Activated B cell treated with CpG ODN at 0.5 μM for 24 hours (primary cell): ENCODE data around the gene SESN2. TPM values are rescaled to one million over a fixed set of nuclear protein-coding genes. Genes with fewer than 3 reads are reported as not detected.

Experiments used
- ATAC-seq: fragments of 200-7000 bp; cut with Tn5 transposase; one replicate; pipeline ENCODE4 v1.10.0; 2021; ENCODE audit warnings: low read depth, mild to moderate bottlenecking, moderate library complexity
- CTCF ChIA-PET: fragments of 350-600 bp; sonication (Branson Sonifier 250); formaldehyde crosslinking; loops from one replicate; lab custom pipeline; 2021; ENCODE audit warnings: antibody characterized with exemption; lab: Charles Lee
- POLR2A ChIA-PET: fragments of 350-600 bp; sonication (Branson Sonifier 250); formaldehyde crosslinking; loops from one replicate; lab custom pipeline; 2021; ENCODE audit warnings: antibody characterized with exemption; lab: Charles Lee
- DNase-seq: peaks from one replicate; pipeline ENCODE4 v3.0.0; 2022
- H3K27ac Mint-ChIP-seq: one replicate; pipeline ENCODE4 v1.8.0; 2020; ENCODE audit warnings: mixed read lengths
- H3K27me3 Mint-ChIP-seq: one replicate; pipeline ENCODE4 v1.8.0; 2021; ENCODE audit warnings: mixed read lengths
- H3K36me3 Mint-ChIP-seq: one replicate; pipeline ENCODE4 v1.8.0; 2021; ENCODE audit warnings: low read depth, mixed read lengths
- H3K4me1 Mint-ChIP-seq: one replicate; pipeline ENCODE4 v1.8.0; 2021; ENCODE audit warnings: mixed read lengths
- H3K4me3 Mint-ChIP-seq: one replicate; pipeline ENCODE4 v1.8.0; 2020; ENCODE audit warnings: mild to moderate bottlenecking, mixed read lengths
- H3K9me3 Mint-ChIP-seq: one replicate; pipeline ENCODE4 v1.8.0; 2020; ENCODE audit warnings: mixed read lengths
- intact Hi-C: fragments of 100-400 bp; cut with micrococcal nuclease; formaldehyde crosslinking; loops from one replicate; pipeline ENCODE4 v1.15.1; 2024
- total RNA-seq: library from RNA; stranded (reverse); gene quantifications from 2 replicates; pipeline ENCODE4 v1.2.3, GENCODE V29; 2022
- TF ChIP-seq, protein P1 (sequence below): fragments of 200-600 bp; IDR thresholded peaks from one replicate; pipeline ENCODE4 v1.8.0; 2022; ENCODE audit warnings: antibody characterized with exemption, mild to moderate bottlenecking

SESN2 gene
- total RNA-seq, 1 donor from 2014 or later: 19.8 TPM

DNA sequence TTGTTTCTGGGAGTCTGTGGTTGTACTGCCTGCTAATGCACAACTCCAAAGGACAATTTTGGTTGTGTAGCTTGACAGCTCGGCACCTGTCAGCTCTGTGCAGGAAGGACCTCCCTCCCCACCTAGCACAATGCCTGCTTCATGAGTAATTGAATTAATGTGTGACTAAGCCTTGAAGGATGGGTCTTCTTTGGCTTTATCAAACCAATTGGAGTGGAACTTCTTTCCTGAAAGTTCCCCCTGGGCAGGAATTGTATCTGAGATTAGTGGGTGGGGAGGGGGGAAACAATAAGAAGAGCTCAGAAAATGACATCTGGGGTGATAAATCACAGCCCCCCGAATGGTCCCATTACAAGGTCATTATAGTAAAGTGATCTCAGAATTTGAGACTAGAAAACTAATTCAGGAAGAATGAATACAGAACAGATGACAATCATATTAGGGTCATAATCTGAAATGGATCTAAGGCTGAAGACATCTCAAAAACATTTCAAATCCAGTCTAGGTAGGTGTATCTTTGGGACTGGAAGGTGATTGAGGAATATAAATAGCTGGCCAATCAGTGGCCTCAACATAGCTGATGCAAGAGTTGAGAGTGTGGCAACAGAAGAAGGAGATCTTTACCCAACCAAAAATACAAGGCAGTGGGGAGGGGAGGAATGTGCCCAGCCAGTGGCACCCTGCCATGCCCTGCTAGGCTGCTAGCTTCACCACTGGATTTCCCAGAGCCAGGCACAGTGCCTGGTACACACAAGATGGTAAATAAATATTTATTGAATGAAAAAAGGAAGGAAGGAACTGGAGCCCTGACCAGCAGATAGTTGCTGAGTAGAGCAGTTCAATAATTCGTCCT lies 10.1 kb upstream of the SESN2 start:
- H3K27ac Mint-ChIP-seq: peak overlapping the region; percentile 99
- no peak for DNase-seq
- intact Hi-C loops: loop anchor here (2.0 to 5.0 kb wide), 8 partner anchors 160 to 933 kb away; partner anchors contain the start of genes GMEB1, SRSF4, STX12 and TAF12
- TF ChIP-seq, protein P1, sequence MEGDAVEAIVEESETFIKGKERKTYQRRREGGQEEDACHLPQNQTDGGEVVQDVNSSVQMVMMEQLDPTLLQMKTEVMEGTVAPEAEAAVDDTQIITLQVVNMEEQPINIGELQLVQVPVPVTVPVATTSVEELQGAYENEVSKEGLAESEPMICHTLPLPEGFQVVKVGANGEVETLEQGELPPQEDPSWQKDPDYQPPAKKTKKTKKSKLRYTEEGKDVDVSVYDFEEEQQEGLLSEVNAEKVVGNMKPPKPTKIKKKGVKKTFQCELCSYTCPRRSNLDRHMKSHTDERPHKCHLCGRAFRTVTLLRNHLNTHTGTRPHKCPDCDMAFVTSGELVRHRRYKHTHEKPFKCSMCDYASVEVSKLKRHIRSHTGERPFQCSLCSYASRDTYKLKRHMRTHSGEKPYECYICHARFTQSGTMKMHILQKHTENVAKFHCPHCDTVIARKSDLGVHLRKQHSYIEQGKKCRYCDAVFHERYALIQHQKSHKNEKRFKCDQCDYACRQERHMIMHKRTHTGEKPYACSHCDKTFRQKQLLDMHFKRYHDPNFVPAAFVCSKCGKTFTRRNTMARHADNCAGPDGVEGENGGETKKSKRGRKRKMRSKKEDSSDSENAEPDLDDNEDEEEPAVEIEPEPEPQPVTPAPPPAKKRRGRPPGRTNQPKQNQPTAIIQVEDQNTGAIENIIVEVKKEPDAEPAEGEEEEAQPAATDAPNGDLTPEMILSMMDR: no peak
- H3K4me1 Mint-ChIP-seq: peaks cover 51% of the 10 kb centered on the region
- CTCF ChIA-PET: interaction anchor here (0.6 to 3.2 kb wide), 20 partner anchors 9 to 628 kb away, joined by 3 to 20 read pairs (median 5); partner anchors contain the start of genes ATP5IF1 and MED18
- ATAC-seq: no peak
- H3K4me3 Mint-ChIP-seq: peak overlapping the region; percentile 72
- H3K9me3 Mint-ChIP-seq: no peaks in the 10 kb centered on the region
- peaks cover 5% of the 10 kb centered on the region for H3K36me3 Mint-ChIP-seq
- H3K27me3 Mint-ChIP-seq: no peaks in the 10 kb centered on the region
- POLR2A ChIA-PET: interaction anchor here (0.5 to 7.9 kb wide), 18 partner anchors 10 to 487 kb away, joined by 3 to 171 read pairs (median 4); partner anchors contain the start of genes ATP5IF1, DNAJC8, EYA3 and MED18

DNA sequence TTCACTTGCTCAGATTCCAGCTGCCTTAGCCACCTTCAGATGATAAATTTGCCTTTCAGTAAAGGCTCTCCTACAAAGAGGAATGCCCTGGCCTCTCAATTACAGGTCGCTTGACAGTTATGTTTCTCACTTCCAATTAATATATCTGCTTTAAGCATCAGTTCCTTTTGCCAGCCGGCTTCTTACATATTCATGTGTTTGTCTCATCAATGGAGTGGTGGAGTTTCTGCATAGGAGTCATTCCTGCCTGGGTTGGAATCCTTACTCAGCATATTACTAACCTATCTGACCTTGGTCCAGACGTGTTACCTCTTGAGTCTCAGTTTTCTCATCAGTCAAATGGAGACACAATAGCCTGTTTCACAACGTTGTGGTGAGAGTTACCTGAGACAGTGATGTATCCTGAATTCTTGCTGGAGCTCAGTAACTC lies 9.4 kb upstream of the SESN2 start:
- H3K4me1 Mint-ChIP-seq: peaks cover 44% of the 10 kb centered on the region
- CTCF ChIA-PET: interaction anchor here (1.2 to 3.2 kb wide), 6 partner anchors 8 to 354 kb away, joined by 3 to 20 read pairs (median 14); partner anchors contain the start of gene MED18
- H3K27ac Mint-ChIP-seq: peak overlapping the region; percentile 99

DNA sequence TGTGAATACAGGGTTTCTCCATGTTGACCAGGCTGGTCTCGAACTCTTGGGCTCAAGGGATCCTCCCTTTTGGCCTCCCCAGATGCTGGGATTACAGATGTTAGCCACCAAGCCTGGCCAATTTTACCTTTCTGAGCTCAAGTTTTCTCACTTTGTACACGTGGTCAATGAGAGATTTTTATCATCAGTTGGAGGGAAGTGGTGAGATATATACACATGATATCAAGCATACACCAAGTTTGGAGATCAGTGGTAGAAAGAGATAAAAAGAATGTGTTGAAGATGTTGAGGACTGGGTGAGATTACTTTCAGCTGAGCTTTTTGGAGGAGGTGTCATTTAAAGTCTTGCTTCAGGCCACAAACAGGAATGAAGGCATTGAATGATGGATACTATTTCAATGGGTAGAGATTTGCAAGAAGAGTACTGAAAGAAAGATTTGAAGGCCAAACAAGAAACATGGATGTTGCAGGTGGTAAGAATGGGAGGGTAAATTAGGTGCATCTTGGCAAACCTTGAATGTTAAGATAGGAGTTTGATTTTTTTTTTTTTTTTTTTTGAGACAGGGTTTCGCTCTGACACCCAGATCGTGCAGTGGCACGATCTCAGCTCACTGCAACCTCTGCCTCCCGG lies 3.0 kb upstream of the SESN2 start:
- Mint-ChIP-seq H3K4me1 (peaks cover 21% of the 10 kb centered on the region), H3K4me3 (no peak overlapping the region), H3K27me3 (peaks cover 6% of the 10 kb centered on the region), H3K27ac (no peak overlapping the region), H3K36me3 (no peaks in the 10 kb centered on the region), H3K9me3 (no peaks in the 10 kb centered on the region)
- ChIA-PET CTCF (no interaction called here), POLR2A (interaction anchor here (0.7 to 1.4 kb wide), 4 partner anchors 9 to 88 kb away, joined by 3 to 9 read pairs (median 4); partner anchors contain the start of gene MED18)
- DNase-seq (no peak), ATAC-seq (no peak)
- intact Hi-C loops: no loop called here
- TF ChIP-seq, protein P1: no peak

More for the DNA sequence above, 9.4 kb upstream of the SESN2 start:
- no peak for ATAC-seq
- POLR2A ChIA-PET: interaction anchor here (0.9 to 7.9 kb wide), 8 partner anchors 10 to 331 kb away, joined by 3 to 171 read pairs (median 40); partner anchors contain the start of genes ATP5IF1, DNAJC8, MED18 and PHACTR4
- intact Hi-C loops: loop anchor here (2.0 to 5.0 kb wide), 8 partner anchors 159 to 932 kb away; partner anchors contain the start of genes GMEB1, SRSF4, STX12 and TAF12
- no peak for DNase-seq
- TF ChIP-seq, protein P1: no peak
- Mint-ChIP-seq H3K9me3 (no peaks in the 10 kb centered on the region), H3K4me3 (peak overlapping the region; percentile 33), H3K36me3 (peaks cover 5% of the 10 kb centered on the region), H3K27me3 (no peaks in the 10 kb centered on the region)

DNA sequence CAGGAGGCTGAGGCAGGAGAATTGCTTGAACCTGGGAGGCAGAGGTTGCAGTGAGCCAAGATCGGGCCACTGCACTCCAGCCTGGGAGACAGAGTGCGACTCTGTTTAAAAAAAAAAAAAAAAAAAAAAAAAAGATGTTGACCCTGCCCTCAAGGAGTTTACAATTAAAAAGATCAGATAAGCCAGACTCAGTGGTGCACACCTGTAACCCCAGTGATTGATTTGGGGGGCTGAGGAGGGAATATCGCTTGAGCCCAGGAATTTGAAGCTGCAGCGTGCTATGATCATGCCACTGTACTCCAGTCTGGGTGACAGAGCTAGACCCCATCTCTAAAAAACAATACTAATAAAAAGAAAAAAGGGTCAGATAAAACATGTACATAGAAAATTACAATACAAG lies 1.6 kb upstream of the SESN2 start:
- TF ChIP-seq, protein P1: no peak
- ChIA-PET POLR2A (interaction anchor here (0.8 to 5.1 kb wide), 5 partner anchors 8 to 71 kb away, joined by 3 to 79 read pairs (median 35); partner anchors contain the start of genes ATP5IF1 and MED18), CTCF (interaction anchor here (0.7 to 1.2 kb wide), 2 partner anchors 9 to 102 kb away, joined by 4 to 17 read pairs; no protein-coding TSS in a partner anchor)
- intact Hi-C loops: loop anchor here (2.0 kb wide), 1 partner anchor 13 kb away; no protein-coding TSS in a partner anchor
- Mint-ChIP-seq H3K27ac (no peak overlapping the region), H3K4me3 (no peak overlapping the region), H3K27me3 (peaks cover 6% of the 10 kb centered on the region), H3K4me1 (peaks cover 23% of the 10 kb centered on the region), H3K9me3 (no peaks in the 10 kb centered on the region), H3K36me3 (no peaks in the 10 kb centered on the region)
- ATAC-seq: no peak
- no peak for DNase-seq
